Hepatocyte (in vitro differentiated cells): ENCODE data around the gene IL17REL. TPM values are rescaled to one million over a fixed set of nuclear protein-coding genes. Genes with fewer than 3 reads are reported as not detected.
A peak's percentile ranks its signal among the peaks of the same experiment; 100 is the strongest.
"Not testable (repeated sequence)": the region's sequence is repeated elsewhere in the genome, so short reads cannot be mapped to it uniquely, and the experiment has no call there.

Source experiments
- DNase-seq: peaks from one replicate; pipeline ENCODE4 v3.0.0-alpha.2; 2016; ENCODE audit warnings: low spot score
- H2AFZ ChIP-seq: fragments of 200-600 bp; sonication (generic); 2 replicates; pipeline ENCODE4 v1.6.0; 2016; ENCODE audit warnings: antibody characterized with exemption, mild to moderate bottlenecking
- H3K27ac ChIP-seq: fragments of 200-600 bp; sonication (generic); 2 replicates; pipeline ENCODE4 v1.5.1; 2016; ENCODE audit warnings: mild to moderate bottlenecking
- H3K27me3 ChIP-seq: fragments of 200-600 bp; sonication (generic); 2 replicates; pipeline ENCODE4 v1.6.1; 2016
- H3K36me3 ChIP-seq: fragments of 200-600 bp; sonication (generic); replicated peaks from 2 replicates; pipeline ENCODE4 v1.5.1; 2016; ENCODE audit warnings: low read depth; ENCODE audit not compliant: insufficient read depth
- H3K4me1 ChIP-seq: fragments of 200-600 bp; sonication (generic); 2 replicates; pipeline ENCODE4 v1.5.1; 2016; ENCODE audit warnings: mild to moderate bottlenecking, moderate library complexity; ENCODE audit not compliant: insufficient read depth
- H3K4me2 ChIP-seq: fragments of 200-600 bp; sonication (generic); 2 replicates; pipeline ENCODE4 v1.6.0; 2016
- H3K4me3 ChIP-seq: fragments of 200-600 bp; sonication (generic); 2 replicates; pipeline ENCODE4 v1.5.1; 2016; ENCODE audit warnings: mild to moderate bottlenecking
- H3K79me2 ChIP-seq: fragments of 200-600 bp; sonication (generic); 2 replicates; pipeline ENCODE4 v1.6.0; 2017; ENCODE audit warnings: mild to moderate bottlenecking
- H3K9me2 ChIP-seq: fragments of 200-600 bp; sonication (generic); replicated peaks from 2 replicates; pipeline ENCODE4 v1.6.0; 2017; ENCODE audit warnings: mild to moderate bottlenecking; ENCODE audit not compliant: insufficient read depth
- H3K9me3 ChIP-seq: fragments of 200-600 bp; sonication (generic); 2 replicates; pipeline ENCODE4 v1.5.1; 2016; ENCODE audit warnings: low read depth, mild to moderate bottlenecking
- H4K20me1 ChIP-seq: fragments of 200-600 bp; sonication (generic); 2 replicates; pipeline ENCODE4 v1.6.0; 2016; ENCODE audit warnings: mild to moderate bottlenecking; ENCODE audit not compliant: insufficient read depth, poor library complexity, severe bottlenecking
- CTCF ChIP-seq: fragments of 200-600 bp; sonication (generic); IDR thresholded peaks from 2 replicates; pipeline ENCODE4 v1.5.1; 2016; ENCODE audit warnings: antibody characterized with exemption, mild to moderate bottlenecking; ENCODE audit not compliant: poor library complexity
- EZH2 ChIP-seq: fragments of 200-600 bp; sonication (generic); IDR thresholded peaks from 2 replicates; pipeline ENCODE4 v1.6.1; 2016; ENCODE audit warnings: antibody characterized with exemption, mild to moderate bottlenecking, borderline replicate concordance
- EZH2phosphoT487 ChIP-seq: fragments of 200-600 bp; sonication (generic); IDR thresholded peaks from one replicate; pipeline ENCODE4 v1.6.1; 2018; ENCODE audit warnings: antibody characterized with exemption, mild to moderate bottlenecking, low read depth, moderate library complexity; ENCODE audit not compliant: unreplicated experiment, severe bottlenecking
- WGBS: methylation state at CpG from one replicate; pipeline ENCODE4 v1.1.6; 2016; ENCODE audit warnings: low lambda C conversion rate; ENCODE audit errors: missing lambda C conversion rate; 5-methylcytosine and 5-hydroxymethylcytosine counted together
- polyA plus RNA-seq: library from polyadenylated mRNA; unstranded; fragments of >200 nt; fragmentation: Nextera tagmentation; extraction: Ambion mirVana; gene quantifications from 2 replicates; pipeline ENCODE4 v1.2.1, GENCODE V29; 2016
- total RNA-seq: library from RNA; depleted of rRNA; stranded (reverse); fragments of >200 nt; gene quantifications from 2 replicates; pipeline ENCODE4 v1.2.3, GENCODE V29; 2014

IL17REL gene
- total and polyA plus RNA-seq, 2 experiments from 2014 or later, result not detected

- no peaks in the 10 kb centered on the region for H3K36me3 ChIP-seq
- no peak for TF ChIP-seq EZH2phosphoT487
- no peak for TF ChIP-seq CTCF
- no peak for TF ChIP-seq EZH2
- WGBS, result 87% methylated on average over 6 of the region's 6 CpGs
These were observed 21.4 kb downstream of the IL17REL start for GRCh38 chr22:49991167-49991566.

GRCh38 chr22:49989826-49990225, 22.7 kb downstream of the IL17REL start:
- H3K9me2 ChIP-seq, H3K4me2 ChIP-seq, H3K27me3 ChIP-seq, H3K36me3 ChIP-seq, H3K79me2 ChIP-seq, H2AFZ ChIP-seq, DNase-seq, H4K20me1 ChIP-seq, H3K27ac ChIP-seq, H3K4me1 ChIP-seq, H3K4me3 ChIP-seq: not testable (repeated sequence)
- H3K9me3 ChIP-seq, result peaks cover 13% of the 10 kb centered on the region
- WGBS, result 98% methylated on average over 21 of the region's 24 CpGs

More at GRCh38 chr22:49991167-49991566, 21.4 kb downstream of the IL17REL start:
- H2AFZ ChIP-seq, result no peak overlapping the region
- DNase-seq, result no peak
- H3K27ac ChIP-seq, result no peak overlapping the region
- no peaks in the 10 kb centered on the region for H3K27me3 ChIP-seq
- H3K4me3 ChIP-seq, result no peak overlapping the region
- H3K4me1 ChIP-seq, result no peaks in the 10 kb centered on the region
- no peaks in the 10 kb centered on the region for H3K9me2 ChIP-seq
- H3K4me2 ChIP-seq, result no peak overlapping the region
- no peaks in the 10 kb centered on the region for H3K79me2 ChIP-seq
- H3K9me3 ChIP-seq, result peaks cover 6% of the 10 kb centered on the region
- H4K20me1 ChIP-seq, result no peaks in the 10 kb centered on the region

GRCh38 chr22:49986325-49986724, 26.2 kb downstream of the IL17REL start:
- peaks cover 13% of the 10 kb centered on the region for H3K9me3 ChIP-seq
- no peak for TF ChIP-seq EZH2phosphoT487
- TF ChIP-seq CTCF, result no peak
- no peak for TF ChIP-seq EZH2
- H3K4me2 ChIP-seq, result no peak overlapping the region
- H3K79me2 ChIP-seq, result no peaks in the 10 kb centered on the region
- no peak for DNase-seq
- H3K27me3 ChIP-seq, result peaks cover 23% of the 10 kb centered on the region
- 96% methylated on average over 2 of the region's 2 CpGs for WGBS
- H3K4me3 ChIP-seq, result no peak overlapping the region
- H3K27ac ChIP-seq, result no peak overlapping the region
- no peak overlapping the region for H2AFZ ChIP-seq
- H3K36me3 ChIP-seq, result no peaks in the 10 kb centered on the region
- no peaks in the 10 kb centered on the region for H3K4me1 ChIP-seq
- H3K9me2 ChIP-seq, result no peaks in the 10 kb centered on the region
- no peaks in the 10 kb centered on the region for H4K20me1 ChIP-seq

- Histone ChIP-seq H3K4me2 (peak overlapping the region; percentile 73), H2AFZ (peak overlapping the region; percentile 60), H3K27ac (no peak overlapping the region), H3K36me3 (no peaks in the 10 kb centered on the region), H3K9me2 (no peaks in the 10 kb centered on the region), H3K9me3 (peaks cover 13% of the 10 kb centered on the region), H3K4me1 (no peaks in the 10 kb centered on the region), H3K4me3 (no peak overlapping the region), H3K79me2 (no peaks in the 10 kb centered on the region), H4K20me1 (no peaks in the 10 kb centered on the region), H3K27me3 (peaks cover 23% of the 10 kb centered on the region)
- WGBS, result 41% methylated on average over 30 of the region's 90 CpGs
- peak; percentile 39 for DNase-seq
- TF ChIP-seq CTCF (peak; percentile 40), EZH2phosphoT487 (no peak), EZH2 (peak; percentile 18)
These were observed 29.2 kb downstream of the IL17REL start for GRCh38 chr22:49983148-49984042.

GRCh38 chr22:49981799-49982198, 30.8 kb downstream of the IL17REL start:
- H3K27ac ChIP-seq, H4K20me1 ChIP-seq, H2AFZ ChIP-seq, H3K4me3 ChIP-seq, H3K79me2 ChIP-seq, DNase-seq, H3K4me1 ChIP-seq, H3K36me3 ChIP-seq, H3K9me2 ChIP-seq, H3K4me2 ChIP-seq: not testable (repeated sequence)
- Histone ChIP-seq H3K9me3 (peaks cover 13% of the 10 kb centered on the region), H3K27me3 (peaks cover 23% of the 10 kb centered on the region)
- 97% methylated on average over 7 of the region's 7 CpGs for WGBS
